Measurements from ENCODE around the gene ZFP14.

Gene ZFP14

DNA sequence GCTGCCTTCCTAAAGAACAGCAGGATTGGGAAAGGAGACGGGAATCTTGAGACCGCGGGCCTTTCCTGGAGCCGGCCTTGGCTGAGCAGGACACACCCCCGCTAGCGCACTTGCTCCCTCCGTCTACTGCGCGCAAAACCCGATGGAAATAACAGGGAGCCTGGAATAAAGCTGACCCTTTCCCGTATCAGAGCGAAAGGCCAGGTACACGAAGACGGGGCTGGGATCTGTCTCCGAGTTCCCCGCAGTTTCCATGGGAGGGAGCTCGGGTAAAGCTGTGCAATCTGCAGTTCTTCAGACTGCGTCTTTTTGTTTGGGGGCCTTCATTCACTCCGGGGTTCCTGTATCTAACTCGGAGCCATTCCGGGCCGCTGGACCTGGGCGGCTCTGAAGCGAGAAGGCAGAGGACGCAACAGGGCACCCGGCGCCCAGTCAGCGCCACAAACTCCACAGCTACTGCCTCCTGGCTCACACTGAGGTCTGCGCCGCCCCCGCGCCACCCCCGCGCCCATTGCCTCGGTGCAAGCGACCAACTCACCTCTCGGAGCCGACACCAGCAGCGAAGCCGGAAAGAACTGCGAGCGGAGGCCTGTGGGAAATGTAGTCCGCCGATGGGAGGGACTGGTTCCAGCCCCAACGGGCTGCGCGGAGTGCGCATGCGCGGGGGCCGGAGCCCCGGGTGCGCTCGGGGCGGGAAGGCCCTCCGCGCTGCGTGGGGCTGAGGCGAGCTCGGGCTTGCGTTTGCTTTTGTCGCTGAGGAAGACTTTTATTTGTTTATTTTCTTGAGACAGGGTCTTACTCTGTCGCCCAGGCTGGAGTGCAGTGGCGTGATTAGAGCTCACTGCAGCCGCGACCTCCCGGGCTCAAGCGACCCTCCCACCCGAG is at the start of gene ZFP14:
ZFP14 (minus strand) TSS at position 577 of the 885 bp plus-strand sequence. CDS start 11,309 bp downstream, outside the sequence.
- peak; percentile 98 for DNase-seq (ENCODE audit: low spot score)
- TF ChIP-seq CTCF (IDR thresholded peaks at IDR 0.05; ENCODE audit: extremely low read depth, missing control alignments), result peak; percentile 17

- TF ChIP-seq CTCF (IDR thresholded peaks at IDR 0.05; ENCODE audit: extremely low read depth, missing control alignments), result no peak
- DNase-seq (ENCODE audit: low spot score), result no peak
Observed at GRCh38 chr19:36423925-36424324, 44.9 kb upstream of the ZFP14 start.

GRCh38 chr19:36421749-36422481 is 42.9 kb upstream of the ZFP14 start:
- DNase-seq (ENCODE audit: low spot score), result no peak
- TF ChIP-seq CTCF (IDR thresholded peaks at IDR 0.05; ENCODE audit: extremely low read depth, missing control alignments), result no peak

- TF ChIP-seq CTCF (IDR thresholded peaks at IDR 0.05; ENCODE audit: extremely low read depth, missing control alignments), result no peak
- no peak for DNase-seq (ENCODE audit: low spot score)
Observed at GRCh38 chr19:36420961-36421748, 42.2 kb upstream of the ZFP14 start.

DNA sequence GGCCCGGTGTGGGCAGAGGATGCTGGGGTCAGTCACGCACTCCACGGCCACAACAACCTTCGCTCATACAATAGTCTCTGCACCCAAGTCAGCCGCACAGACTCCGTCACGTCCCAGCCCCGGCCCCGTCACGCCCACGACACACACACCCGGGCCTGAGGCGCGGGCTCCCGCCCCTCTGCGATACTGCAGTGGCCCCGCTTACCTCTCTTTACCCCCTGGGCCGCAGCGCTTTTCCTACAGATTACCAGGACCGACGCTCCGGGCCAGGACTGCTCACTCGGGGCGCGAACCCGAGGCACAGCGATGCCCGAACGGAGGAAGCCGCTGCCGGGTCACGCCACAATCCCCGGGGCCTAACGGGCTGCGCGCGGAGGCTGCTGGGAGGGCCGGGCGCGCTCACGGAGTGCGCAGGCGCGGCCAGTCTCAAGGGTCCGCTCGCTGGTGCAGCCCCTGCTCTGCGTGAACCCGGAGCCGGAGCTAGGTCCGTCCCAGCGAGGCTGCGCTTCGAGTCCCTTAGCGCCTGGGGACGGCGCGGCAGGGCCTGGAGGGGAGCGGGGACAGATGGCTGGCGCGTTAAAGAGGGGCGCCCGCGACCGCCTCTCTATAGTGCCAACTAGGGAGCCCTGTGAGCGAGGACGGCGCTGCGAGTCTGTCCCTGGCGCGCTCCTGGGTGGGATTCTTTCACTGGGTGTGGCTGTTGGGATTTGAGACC is 39.4 kb upstream of the ZFP14 start, which contains the start of gene ZFP82:
ZFP82 (minus strand) TSS at position 358 of the 715 bp plus-strand sequence. CDS start 8,855 bp downstream, outside the sequence.
- no peak for TF ChIP-seq CTCF (IDR thresholded peaks at IDR 0.05; ENCODE audit: extremely low read depth, missing control alignments)
- DNase-seq (ENCODE audit: low spot score), result peak; percentile 95

- TF ChIP-seq CTCF (IDR thresholded peaks at IDR 0.05; ENCODE audit: extremely low read depth, missing control alignments), result no peak
- no peak for DNase-seq (ENCODE audit: low spot score)
Observed at GRCh38 chr19:36417752-36418286, 38.8 kb upstream of the ZFP14 start.

Measured in GM20000 (cell line).